Activated T-helper 9 cell treated with anti-CD3 and anti-CD28 coated beads, Interleukin-2, amount 50 U/mL, for 16 hours (primary cell): ENCODE data around the gene MAP6.

Source experiments
- DNase-seq: peaks from one replicate; pipeline ENCODE4 v3.0.0-alpha.2; 2020; ENCODE audit warnings: low read depth

The MAP6 gene

DNA sequence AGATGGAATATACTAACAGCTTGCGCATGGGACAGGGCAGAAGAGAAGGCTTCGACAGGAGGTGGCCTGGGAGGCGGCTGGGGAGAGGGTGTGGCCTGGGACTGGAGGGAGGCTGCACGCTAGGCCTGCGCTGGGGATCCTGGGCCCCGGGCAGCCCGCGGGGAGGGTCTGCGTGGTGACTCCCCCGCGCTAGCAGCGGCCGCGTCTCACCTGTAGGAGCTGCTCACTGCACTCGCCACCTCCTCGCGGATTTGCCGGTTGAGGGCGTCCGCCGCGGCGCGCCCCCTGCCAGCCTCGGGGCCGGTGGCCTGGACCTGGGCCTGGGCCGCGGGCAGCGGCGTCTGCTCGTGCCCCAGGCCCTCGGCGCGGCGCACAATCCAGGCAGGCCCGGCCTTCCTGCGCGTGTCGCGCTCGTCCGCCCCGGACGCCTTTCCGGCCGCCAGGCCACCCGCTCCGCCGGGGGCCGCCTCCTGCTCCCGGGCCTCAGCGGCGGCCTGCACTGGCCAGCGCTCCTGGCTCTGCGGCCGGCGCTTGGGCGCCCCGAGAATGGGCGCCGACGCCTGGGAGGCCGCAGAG is 1.5 kb downstream of the MAP6 start:
- DNase-seq: no peak

DNA sequence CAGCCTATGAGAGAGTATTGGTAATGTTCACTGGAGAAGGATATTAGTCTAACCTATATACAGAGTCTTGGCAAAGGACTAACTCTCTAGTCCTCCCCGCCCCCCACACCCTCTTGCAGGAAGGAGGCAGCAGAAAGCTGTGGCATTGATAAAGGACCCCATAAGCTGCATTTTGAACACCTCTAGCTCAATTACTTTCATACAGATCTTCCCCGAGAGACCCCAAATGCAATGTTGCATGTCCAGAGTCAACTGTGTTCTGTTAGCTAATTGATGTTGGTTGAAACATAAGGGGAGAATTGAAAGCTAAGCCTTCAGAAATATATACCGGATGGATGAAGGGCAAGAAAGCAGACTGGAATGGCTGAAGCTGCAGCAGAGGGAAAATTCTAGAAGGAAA is 2.8 kb downstream of the MAP6 start:
- DNase-seq: no peak

DNA sequence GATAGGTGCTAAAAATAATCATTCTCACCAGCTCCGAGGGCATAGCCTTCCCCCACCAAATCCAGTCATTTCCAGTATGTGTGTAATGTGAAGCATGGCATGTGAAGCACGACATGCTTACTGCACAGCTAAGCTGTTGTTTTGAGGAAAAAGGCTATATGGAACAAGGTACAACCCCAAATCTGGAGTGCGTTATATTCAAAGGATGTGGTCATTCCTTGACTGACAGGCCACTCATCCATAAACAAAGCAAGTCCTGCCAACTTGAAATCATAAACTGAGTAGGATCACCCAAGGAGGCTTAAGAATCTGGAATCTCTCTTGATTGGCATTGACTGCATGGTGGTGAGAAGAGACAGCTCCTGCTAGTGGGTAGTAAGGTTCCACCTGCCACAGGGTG is 3.7 kb downstream of the MAP6 start:
- DNase-seq: no peak

DNA sequence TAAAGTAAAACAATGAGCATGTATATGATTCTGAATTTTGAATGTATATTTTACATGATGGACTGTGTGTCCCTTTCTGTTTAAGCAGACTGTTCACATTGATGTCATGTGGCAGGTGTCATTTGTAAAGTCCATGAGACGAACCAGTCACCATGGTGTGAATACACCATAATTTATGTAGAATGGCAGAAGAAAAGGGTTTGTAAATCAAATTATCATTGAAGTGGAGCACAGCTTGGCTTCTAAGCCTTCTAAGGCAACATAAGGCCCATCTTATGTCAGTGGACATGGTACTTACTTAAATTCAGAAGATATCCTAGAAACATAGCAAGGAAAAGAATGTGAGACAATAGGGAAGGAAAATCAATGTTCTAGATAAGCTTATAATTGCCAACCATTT is 4.4 kb downstream of the MAP6 start:
- no peak for DNase-seq

DNA sequence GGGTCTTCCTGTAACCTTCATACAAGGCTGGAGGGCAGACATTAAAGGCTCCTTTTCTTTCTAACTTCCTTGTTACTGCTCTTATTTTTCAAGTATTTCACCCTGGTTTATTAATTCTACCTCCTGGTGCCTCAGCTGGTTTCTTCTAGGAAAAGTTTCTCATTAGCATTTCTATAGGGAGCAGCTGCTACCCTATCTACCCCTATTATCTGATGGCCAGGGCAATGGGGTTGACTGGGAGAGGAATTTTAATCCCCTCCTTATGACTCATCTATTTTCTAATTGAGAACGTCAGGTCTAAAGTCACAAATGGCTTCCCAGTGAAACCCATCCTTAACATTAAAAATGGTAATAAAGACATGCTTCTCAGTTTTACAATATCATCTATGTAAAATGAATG is 5.0 kb downstream of the MAP6 start:
- DNase-seq: no peak

DNA sequence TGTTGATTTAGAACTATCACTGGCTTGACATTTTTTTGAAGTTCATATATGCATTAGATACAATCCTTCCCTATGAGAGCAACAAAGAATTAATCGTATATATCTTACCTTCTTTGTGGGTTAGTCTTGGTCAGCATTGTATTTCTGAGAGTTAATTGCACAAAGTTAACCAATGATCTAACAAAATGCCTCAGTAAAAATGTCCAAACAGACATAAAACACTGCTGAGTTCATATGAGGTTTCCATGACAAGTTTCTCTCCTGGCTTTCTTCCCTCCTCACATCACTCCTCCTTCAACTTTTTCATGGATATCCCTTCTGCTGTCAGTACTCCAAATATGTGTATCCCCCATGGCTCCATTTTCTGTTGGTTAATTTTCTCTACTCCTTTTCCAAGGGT is 9.0 kb downstream of the MAP6 start:
- no peak for DNase-seq

DNA sequence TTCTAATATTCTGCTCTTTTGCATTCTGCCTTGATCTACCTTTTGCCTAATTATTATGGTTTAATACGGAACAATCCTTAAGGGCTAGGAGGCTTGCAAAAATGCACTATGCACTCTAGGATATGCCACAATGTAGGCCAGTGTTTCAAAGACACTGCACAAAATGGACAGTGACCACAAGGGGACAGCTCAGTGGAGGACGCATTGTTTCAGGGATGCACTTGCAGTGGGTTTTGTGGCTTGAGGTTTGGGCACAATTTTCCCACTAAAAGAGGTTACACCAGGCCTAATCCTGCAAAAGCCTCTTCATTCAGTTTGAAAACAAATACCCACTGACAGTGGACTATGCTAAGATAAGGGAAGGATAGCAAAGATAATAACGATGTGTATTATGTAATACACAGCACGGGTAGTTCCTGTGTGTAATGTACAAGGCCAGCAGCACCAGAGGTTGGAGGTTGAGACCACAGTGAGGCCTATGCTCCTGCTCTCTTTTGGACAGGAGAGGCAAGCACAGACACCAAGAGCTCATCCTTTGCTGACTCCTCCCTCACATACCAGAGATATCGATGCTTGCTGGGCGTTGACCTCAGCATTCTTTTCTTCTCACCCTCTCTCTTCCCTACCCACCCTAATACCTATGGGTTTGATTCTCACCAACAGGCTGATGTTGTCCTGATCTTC is 12.7 kb downstream of the MAP6 start:
- no peak for DNase-seq

DNA sequence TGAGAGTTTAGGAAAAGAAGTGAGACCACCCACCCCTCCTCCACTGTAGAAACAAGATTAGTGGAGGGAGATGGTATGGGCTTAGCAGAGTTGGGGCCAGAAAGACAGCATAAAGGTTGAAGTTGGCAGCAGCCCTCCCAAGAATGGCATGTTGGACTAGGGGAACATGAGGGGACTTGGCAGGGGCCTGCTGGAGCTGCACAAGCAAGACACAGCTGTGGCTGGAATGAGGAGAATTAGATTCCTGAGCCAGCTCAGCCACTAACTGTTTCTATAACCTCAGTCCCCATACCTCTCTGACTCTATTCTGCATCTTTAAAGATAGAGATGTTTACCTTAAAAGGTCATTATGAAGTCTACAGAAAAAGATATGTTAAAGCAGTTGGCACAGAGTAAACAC is 13.2 kb downstream of the MAP6 start:
- no peak for DNase-seq

DNA sequence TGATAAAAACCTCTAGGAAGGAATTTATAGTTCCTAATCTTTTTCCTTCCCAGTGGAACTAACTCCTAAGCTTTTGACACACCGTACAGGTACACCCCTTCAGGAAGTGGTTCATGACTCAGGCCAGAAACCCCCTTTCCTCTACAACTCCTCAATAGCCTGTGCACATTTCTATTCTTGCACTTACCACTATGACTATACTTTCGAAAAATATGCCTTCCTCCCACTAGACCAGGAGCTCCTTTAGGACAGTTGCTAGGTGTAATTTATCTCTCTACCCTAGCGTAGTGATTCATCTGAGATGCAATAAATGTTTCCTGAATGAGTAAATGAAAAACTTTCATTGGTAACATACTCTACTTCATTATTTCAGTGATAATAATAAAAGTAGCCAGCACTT is 14.5 kb downstream of the MAP6 start:
- DNase-seq: no peak

DNA sequence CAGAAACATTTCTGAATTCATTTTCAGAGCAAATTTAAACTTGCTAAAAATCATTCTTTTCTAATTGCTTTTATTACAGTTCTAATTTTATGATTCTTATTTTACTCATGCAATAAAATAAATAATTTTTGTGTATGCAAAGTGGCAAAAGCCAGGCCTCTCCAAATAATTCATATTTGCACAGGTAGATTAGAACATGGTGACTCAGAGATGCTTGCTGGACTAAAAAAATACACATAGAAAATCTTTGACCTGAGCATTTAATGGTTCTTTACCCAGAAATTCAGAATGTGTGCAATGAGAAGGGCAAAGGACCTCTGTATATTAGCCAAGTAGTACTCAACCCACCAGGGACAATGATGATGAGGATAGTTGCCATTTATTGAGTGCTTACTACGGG is 15.3 kb downstream of the MAP6 start:
- no peak for DNase-seq

DNA sequence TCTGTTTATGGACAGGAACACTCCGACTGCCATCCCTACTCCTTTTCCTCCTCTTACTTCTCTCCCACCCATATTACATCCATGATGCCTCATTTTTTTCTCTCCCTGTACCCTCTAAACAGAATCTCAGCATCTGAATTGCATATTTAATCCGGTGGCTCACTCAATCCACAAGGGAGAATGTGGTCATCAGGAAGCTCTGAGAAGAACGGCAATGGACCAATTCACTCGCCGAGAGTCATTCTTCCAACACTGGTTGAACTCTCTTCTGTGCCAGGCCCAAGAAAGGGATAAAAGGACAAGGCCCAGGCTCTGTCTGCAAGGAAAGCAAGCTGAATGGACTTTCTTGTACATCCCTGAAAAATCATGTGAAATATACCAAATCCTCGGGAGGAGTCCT is 15.9 kb downstream of the MAP6 start:
- DNase-seq: no peak

DNA sequence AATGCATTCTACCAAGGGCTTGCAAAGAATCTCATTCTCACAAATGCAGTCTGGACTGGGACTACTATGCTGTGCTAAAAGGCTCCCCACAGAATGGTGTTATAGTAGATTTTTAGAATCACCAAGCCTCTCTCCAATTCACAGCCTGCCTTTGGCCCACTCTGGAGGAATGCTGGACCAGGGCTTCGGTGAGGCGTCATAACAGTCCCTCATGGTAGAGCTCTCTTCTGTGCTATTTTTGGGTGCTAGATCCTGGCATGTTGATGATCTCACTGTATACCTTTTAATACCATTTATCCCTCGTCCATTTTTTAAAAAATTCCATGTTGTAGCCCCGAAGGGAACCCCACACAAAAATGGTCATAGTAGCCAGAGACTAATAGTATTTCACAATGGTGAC is 17.6 kb downstream of the MAP6 start:
- no peak for DNase-seq

DNA sequence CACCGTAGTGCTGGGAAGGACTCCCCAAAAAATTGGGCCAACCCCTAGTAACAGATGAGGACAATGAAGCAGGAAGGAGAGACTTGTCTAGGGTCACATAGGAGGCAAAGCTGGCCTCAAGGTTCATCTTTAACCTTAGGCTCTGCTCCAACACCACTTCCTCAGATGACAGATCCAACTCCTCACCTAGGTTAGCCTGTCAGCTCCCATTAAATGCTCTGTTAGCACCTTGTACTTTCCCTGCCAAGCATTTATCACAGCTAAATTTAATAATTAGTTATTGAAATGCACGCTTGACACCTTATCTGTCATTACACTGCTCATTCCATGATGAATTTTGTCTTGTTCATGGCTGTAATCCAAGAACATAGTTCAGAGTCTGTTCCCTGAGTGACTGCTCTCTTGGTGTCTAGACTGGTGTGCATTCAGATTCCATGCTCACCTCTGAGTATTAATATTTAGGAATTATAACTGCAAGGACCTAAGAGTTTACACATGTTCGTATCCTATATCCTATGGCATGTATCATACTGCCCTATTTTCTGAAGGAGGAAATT is 18.6 kb downstream of the MAP6 start:
- DNase-seq: no peak

DNA sequence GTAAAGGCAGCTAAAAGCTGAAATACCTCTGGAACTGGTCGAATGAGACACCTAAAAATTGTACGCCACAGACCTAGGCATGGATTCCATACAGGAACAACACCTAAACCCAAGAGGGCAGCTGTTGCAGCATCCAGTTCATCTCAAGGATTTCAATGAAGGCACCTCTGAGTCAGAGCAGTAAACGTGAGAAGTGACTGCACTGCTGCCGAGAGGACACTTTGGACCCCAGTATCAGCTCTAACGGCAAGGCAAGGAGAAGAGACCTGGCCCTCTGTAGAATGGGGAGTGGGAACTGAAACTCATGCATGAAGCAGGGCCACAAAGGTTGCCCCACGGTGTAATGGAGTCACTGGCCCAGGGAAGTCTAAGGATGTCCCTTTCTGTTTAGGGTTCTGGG is 23.9 kb downstream of the MAP6 start:
- DNase-seq: no peak

DNA sequence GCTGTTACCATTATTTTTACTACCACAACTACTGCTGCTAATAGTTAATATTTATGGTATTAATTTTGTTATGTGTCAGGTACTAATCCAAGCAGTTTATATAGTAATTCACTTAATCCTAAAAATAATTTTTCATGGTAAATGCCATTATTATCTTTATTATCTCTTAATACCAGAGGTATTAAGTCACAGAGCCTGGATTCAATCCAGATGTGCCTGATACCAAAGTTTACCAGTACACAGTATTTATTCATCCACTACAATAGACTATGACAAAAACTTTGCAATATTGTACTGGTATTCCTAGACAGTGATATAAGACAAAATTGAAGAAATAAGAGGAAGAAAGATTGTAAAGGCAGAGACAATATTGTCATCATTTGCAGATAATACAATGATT is 24.5 kb downstream of the MAP6 start:
- DNase-seq: no peak

DNA sequence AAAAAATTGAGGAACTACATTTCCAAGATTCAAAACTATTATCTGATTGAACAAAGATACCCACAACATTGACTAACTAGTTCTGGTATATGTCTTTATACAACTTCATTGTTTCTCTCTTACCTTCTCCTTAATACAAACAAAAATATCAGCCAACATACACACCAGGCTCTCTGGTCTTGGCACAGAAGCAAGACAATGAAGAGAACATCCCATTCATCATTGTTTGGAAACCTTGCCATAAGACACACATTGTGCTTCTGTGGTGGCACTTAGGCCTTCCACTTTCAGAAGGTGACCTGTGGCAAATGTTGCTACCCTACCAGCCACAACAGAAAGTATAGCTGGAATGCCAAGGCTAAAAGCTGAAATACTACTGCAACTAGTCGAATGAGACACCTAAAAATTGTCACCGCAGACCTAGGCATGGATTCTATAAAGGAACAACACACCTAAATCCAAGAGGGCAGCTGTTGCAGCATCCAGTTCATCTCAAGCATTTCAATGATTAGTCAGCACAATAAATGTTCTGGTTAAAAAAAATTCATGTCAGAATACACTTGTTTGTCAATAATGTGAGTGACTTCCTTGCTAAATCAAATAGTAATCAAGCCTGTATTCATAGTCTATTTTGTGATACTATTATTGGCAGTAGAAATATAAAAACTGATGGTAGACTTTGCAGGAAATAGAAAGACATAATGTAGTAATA is 26.3 kb downstream of the MAP6 start:
- no peak for DNase-seq

DNA sequence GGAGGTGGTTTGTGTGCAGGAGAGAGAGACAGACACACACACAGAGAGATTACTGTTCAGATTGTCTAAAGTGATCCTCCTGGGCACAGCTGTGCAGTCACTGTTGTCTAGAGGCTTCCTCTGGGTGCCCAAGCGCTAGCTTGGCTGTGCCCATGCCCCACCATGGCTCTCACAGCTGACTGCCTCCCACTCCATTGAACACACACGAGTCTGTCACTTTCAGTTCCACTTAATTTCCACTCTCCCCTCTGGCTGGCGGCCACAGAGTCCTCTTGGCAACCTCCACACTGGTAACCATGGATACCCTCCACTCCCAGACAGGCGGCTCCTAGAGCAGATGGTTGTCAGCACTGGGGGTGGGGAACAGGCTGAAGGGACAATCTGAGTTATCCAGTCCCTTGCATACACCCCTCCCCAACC is 29.1 kb downstream of the MAP6 start:
- DNase-seq: no peak

DNA sequence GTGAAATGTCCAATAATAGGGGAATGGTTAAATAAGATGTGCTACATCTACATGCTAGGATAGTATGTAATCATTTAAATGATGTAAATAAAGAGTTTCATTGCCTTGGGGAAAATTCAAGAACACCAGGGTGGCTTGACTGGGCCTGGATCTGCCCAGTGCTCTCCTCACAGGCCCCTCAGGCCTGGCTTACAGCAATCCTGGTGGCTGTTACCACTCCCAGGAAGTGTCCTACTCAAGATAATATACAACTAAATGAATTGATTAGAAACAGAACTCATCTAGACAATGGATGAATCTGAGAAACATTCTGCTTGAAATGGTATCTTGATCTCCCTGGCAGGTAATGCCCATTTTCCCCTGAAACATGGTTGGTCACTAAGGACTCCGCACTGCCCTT is 30.8 kb downstream of the MAP6 start:
- DNase-seq: no peak

DNA sequence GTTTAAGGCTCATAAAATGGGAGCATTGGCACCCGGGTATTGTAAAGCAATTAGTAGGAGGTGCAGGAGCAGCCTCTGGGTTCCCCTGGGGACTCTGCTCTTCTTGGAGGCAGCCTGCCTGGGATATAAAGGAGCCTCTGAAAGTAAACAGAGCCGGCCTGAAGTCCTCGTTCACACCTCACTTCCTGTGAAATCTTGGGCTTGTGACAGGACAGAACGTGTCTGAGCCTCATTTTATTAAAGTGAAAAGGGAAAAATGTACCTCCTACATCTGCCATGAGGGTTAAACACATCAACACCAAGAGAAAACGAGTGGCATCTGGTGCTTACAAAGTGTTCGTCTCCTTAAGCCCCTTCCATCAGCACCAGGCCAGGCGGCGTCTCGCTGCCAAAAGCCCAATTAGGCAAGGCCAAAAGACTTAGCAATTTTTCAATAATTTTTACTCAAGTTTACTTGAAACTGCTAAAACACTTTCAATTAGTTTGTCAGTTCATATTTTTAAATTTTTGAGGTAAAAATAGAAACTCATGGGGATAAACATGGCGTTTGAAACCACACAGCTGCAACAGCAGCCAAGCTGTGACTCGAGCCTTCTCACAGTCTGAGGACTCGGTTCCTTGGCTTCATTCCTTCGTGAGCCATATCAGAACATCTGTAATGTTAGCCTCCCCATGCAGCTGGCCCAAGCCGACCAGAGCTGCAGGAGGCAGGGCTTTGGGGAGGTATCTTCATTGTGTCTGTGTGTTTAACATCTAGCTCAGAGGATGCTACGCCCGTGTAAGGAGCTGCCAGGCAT is 33.6 kb downstream of the MAP6 start:
- no peak for DNase-seq

DNA sequence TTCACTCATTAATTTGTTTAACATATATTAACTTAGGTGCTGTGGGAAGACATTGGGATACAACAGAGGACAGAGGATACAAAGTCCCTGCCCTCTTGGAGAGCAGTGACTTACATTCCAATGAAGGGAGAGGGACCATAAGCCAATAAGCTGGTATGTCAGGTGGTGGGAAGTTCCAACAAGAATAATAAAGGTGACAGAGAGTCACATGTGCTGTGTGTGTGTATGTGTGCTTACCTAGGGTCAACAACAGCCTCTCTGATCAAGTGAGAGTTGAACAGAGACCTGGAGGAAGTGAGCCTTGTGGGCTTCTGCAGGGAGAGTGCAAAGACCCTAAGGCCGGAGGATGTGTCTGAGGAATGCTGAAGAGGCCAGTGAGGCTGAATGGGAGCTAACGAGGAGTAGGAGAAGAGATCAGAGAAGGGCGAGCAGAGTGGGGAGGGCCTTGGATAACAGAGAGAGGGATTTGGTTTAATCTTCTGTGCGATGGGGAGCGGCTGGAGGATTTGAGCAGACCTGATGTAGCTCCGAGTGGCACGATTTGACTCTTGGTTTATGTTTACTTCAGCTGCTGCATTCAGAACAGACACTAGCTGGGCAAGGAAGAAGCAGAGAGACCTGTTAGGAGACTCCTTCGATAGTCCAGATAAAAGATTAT is 35.3 kb downstream of the MAP6 start:
- no peak for DNase-seq

DNA sequence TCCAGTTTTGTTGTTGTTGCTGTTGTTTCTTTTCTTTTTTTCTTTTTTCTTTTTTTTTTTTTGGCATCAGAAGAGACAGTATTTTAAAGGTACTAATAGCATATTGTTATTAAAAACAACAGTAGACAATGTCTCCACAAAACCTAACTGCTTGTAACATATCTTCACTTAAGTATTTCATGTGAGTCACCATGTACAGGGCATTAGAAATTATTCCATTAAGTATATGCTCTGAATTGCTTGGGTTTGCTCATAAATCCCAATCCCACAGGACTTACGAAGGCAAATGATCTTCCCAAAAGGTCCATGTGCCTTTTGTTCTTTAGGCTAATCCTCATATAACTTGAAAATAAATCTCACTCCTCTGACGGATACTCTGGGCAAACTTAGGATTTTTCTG is 35.9 kb downstream of the MAP6 start:
- no peak for DNase-seq

DNA sequence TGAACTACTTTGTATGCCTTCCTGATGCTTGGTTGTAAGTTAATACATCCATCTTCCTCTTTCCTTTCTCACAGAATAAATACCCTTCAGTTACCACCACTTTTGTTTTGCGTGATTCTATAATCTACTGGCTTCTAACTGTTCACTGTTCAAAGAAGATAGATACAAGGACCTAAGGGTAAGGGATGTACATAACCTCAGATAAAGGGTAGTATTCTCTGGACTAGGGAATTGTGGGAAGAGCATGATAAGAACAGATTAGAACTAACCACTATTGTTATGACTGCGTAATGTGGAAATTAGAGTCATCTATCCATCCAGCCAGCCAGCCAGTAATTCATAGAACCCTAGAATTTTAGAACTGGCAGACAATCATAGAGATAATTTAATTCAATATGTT is 36.4 kb downstream of the MAP6 start:
- no peak for DNase-seq
